WTC11 (cell line): ENCODE results near the gene SCNN1A.

Experiments
- CREB1 ChIP-seq: sonication (generic); formaldehyde crosslinking; IDR thresholded peaks from 2 replicates; pipeline ENCODE4 v1.8.0; 2023; ENCODE audit warnings: mild to moderate bottlenecking, missing genetic modification reagents
- SP1 ChIP-seq: sonication (generic); formaldehyde crosslinking; conservative IDR thresholded peaks from 2 replicates; pipeline ENCODE4 v1.8.1; 2022; ENCODE audit warnings: missing genetic modification reagents
- TEAD4 ChIP-seq: sonication (generic); formaldehyde crosslinking; IDR thresholded peaks from 2 replicates; pipeline ENCODE4 v1.8.0; 2022; ENCODE audit warnings: mild to moderate bottlenecking, missing genetic modification reagents
- TF ChIP-seq, protein P1 (sequence below): sonication (generic); formaldehyde crosslinking; IDR thresholded peaks from 2 replicates; pipeline ENCODE4 v1.8.0; 2022; ENCODE audit warnings: mild to moderate bottlenecking, missing genetic modification reagents
- TF ChIP-seq, protein P2 (sequence below): fragments of 200-600 bp; IDR thresholded peaks from 2 replicates; pipeline ENCODE4 v1.8.0; 2022; ENCODE audit warnings: antibody characterized with exemption
- TF ChIP-seq, protein P3 (sequence below): sonication (generic); formaldehyde crosslinking; IDR thresholded peaks from 2 replicates; pipeline ENCODE4 v1.8.1; 2022; ENCODE audit warnings: mild to moderate bottlenecking, moderate library complexity, missing genetic modification reagents

DNA sequence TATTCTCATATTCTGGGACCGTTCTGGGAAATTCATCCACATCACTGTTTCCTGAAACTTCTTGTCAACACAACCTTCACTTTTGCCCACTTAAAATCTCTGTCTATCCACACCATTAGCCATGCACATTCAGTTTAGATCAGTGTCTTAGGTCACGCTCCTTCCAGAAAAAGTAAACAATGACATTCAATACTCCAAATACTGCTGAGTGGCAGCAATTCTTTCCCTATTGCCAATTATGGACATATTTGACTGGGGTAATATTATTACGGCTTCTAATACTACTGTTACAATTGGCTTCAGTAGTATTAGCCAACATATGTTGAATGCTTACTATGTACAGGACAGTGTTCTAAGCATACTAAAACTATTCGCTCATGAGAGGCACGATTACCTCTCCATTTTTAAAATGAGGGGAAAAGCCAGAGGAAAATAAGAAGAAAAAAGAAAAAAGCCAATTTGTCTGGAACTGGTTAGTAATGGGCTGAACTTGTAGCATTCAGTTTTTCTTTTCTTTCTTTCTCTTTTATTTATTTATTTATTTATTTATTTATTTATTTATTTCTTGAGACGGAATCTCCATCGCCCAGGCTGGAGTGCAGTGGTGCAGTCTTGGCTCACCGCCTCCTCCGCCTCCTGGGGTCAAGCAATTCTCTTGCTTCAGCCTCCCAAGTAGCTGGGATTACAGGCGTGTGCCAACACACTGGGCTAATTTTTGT lies 32.0 kb upstream of the SCNN1A start:
- TF ChIP-seq, protein P1, sequence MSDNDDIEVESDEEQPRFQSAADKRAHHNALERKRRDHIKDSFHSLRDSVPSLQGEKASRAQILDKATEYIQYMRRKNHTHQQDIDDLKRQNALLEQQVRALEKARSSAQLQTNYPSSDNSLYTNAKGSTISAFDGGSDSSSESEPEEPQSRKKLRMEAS (CRISPR knock-in tag): no peak
- TF ChIP-seq TEAD4 (CRISPR knock-in tag): no peak
- TF ChIP-seq, protein P2, sequence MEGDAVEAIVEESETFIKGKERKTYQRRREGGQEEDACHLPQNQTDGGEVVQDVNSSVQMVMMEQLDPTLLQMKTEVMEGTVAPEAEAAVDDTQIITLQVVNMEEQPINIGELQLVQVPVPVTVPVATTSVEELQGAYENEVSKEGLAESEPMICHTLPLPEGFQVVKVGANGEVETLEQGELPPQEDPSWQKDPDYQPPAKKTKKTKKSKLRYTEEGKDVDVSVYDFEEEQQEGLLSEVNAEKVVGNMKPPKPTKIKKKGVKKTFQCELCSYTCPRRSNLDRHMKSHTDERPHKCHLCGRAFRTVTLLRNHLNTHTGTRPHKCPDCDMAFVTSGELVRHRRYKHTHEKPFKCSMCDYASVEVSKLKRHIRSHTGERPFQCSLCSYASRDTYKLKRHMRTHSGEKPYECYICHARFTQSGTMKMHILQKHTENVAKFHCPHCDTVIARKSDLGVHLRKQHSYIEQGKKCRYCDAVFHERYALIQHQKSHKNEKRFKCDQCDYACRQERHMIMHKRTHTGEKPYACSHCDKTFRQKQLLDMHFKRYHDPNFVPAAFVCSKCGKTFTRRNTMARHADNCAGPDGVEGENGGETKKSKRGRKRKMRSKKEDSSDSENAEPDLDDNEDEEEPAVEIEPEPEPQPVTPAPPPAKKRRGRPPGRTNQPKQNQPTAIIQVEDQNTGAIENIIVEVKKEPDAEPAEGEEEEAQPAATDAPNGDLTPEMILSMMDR: no peak
- TF ChIP-seq, protein P3, sequence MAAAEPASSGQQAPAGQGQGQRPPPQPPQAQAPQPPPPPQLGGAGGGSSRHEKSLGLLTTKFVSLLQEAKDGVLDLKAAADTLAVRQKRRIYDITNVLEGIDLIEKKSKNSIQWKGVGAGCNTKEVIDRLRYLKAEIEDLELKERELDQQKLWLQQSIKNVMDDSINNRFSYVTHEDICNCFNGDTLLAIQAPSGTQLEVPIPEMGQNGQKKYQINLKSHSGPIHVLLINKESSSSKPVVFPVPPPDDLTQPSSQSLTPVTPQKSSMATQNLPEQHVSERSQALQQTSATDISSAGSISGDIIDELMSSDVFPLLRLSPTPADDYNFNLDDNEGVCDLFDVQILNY (CRISPR knock-in tag): no peak
- no peak for TF ChIP-seq SP1
- TF ChIP-seq CREB1 (CRISPR knock-in tag): no peak
